ENCODE results near the gene GPR173. TPM values are rescaled to one million over a fixed set of nuclear protein-coding genes. Genes with fewer than 3 reads are reported as not detected.
A peak's percentile ranks its signal among the peaks of the same experiment; 100 is the strongest.

Gene GPR173, protein sequence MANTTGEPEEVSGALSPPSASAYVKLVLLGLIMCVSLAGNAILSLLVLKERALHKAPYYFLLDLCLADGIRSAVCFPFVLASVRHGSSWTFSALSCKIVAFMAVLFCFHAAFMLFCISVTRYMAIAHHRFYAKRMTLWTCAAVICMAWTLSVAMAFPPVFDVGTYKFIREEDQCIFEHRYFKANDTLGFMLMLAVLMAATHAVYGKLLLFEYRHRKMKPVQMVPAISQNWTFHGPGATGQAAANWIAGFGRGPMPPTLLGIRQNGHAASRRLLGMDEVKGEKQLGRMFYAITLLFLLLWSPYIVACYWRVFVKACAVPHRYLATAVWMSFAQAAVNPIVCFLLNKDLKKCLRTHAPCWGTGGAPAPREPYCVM
- total RNA-seq: 2.1 TPM

DNA sequence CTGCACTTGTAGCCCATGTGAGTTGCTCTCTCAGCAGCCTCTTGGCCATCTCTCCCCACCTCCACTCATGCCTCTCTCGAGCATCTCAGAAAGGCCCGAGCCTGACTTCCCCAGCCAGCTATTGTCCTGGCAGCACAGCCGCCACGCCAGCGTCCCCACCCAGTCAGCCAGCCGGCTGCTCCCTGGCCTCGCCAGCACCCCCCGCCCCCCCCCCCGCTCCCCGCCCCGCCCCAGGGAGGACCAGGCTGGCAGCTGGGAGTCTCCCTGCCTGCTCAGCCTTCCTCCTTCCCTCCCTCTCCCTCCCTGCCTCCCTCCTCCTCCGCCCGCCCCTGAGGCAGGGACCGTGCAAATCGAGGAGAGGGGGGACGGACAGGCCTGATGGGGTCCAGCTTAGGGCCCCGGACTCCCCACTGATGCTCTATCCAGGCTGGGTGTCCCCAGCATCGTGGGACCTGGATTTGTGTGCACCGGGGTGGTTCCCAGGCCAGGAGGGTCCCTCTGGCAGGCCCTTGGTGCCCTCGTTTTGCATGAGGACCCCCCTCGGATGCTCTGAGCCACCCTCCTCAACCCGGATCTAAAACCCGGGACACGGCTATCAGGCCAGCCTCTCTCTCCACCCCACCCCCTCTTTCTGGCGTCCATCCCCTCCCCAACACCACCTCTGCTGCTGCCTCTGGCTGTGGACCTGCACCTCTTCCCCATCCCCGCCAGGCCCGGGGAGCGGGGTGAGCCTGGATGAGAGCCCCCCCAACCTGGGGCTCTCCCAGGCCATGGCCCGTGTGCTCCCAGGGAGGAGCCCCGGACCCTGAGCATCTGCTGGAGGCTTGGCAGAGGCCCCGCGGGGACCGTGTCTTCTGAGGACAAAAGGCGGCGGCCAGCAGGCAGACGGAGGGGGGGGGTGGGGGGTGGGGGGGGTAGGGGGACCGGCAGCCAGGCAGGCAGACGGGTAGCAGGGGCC is at the start of gene GPR173:
TSS of gene GPR173 (plus strand) at position 621 of the 958 bp plus-strand sequence. CDS start 27,833 bp downstream, outside the sequence.
- Histone ChIP-seq H3K27ac (peak within 1 kb of the TSS; percentile 50 to 55), H3K27me3 (no peaks in the 10 kb centered on the region)

DNA sequence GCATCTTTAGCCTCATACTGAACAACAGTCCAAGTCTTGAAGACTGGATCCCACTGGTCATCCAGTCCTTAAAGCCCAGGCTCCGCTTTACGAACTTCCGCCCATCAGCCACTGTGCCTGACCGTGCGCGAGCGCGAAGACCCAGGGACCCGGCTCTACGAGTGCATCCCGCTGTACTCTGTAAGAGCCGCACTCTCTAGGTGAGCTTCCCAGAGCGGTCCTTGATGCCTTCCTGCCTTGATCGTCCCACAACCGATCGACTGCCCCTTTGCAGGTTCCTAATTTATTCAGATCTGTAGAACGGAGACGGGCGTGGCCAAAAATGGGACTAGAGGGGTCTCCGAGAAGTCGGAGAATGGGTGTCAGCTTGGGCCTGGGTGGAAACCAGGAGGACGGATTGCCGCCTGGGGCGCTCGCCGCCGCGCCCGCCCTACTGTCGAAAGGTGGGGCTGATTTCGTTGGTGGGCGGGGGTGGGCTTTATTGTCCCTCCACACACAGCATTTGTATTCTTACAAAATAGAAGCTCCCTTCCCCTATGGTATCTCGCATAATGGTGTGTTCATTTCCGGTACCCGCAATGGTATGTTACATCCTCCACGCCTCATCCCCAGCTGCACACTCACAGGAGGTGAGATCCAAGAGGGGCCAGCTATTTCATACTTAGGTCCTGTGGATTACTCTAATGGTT is 48.0 kb upstream of the GPR173 start:
- TF ChIP-seq, protein P1, sequence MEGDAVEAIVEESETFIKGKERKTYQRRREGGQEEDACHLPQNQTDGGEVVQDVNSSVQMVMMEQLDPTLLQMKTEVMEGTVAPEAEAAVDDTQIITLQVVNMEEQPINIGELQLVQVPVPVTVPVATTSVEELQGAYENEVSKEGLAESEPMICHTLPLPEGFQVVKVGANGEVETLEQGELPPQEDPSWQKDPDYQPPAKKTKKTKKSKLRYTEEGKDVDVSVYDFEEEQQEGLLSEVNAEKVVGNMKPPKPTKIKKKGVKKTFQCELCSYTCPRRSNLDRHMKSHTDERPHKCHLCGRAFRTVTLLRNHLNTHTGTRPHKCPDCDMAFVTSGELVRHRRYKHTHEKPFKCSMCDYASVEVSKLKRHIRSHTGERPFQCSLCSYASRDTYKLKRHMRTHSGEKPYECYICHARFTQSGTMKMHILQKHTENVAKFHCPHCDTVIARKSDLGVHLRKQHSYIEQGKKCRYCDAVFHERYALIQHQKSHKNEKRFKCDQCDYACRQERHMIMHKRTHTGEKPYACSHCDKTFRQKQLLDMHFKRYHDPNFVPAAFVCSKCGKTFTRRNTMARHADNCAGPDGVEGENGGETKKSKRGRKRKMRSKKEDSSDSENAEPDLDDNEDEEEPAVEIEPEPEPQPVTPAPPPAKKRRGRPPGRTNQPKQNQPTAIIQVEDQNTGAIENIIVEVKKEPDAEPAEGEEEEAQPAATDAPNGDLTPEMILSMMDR (IDR thresholded peaks at IDR 0.05): no peak
- Histone ChIP-seq H3K27me3 (no peaks in the 10 kb centered on the region), H3K27ac (no peak overlapping the region), H3K36me3 (no peaks in the 10 kb centered on the region), H3K9me3 (no peaks in the 10 kb centered on the region), H3K4me1 (peaks cover 0 to 2% of the 10 kb centered on the region in 2 donors), H3K4me3 (no peak overlapping the region)
- DNase-seq (ENCODE audit: low spot score in 2 of 2): no peak
- intact Hi-C loops (cut with DNase I): no loop called here

More for the DNA sequence above, at the start of gene GPR173:
- intact Hi-C loops (cut with DNase I): no loop called here
- peak in 1 of 2 donors; percentile 75 for DNase-seq (ENCODE audit: low spot score in 2 of 2)
- no peaks in the 10 kb centered on the region for H3K9me3 ChIP-seq
- no peaks in the 10 kb centered on the region for H3K36me3 ChIP-seq
- TF ChIP-seq, protein P1 (IDR thresholded peaks at IDR 0.05): no peak
- no peaks in the 10 kb centered on the region for H3K4me1 ChIP-seq
- peak within 1 kb of the TSS; percentile 53 to 69 for H3K4me3 ChIP-seq

DNA sequence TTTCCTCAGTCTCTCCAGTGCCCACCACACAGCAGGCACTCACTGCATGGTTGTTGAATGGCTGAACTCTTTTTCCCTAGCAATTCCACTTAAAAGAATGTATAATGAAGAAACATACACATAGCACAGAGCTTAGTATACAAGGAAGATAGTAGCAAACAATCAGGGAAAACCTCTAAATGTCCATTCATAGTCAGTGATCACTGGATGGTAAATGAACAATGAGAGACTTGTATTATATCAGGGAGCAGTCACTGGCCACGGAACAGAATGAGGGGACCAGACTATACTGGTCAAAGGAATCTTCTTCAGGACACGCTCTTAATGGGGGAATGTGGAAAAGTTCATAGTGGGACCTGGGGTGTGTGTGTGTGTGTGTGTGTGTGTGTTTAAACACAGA is 46.6 kb upstream of the GPR173 start:
- intact Hi-C loops (cut with DNase I): no loop called here
- H3K36me3 ChIP-seq: no peaks in the 10 kb centered on the region
- TF ChIP-seq, protein P1 (IDR thresholded peaks at IDR 0.05): no peak

DNA sequence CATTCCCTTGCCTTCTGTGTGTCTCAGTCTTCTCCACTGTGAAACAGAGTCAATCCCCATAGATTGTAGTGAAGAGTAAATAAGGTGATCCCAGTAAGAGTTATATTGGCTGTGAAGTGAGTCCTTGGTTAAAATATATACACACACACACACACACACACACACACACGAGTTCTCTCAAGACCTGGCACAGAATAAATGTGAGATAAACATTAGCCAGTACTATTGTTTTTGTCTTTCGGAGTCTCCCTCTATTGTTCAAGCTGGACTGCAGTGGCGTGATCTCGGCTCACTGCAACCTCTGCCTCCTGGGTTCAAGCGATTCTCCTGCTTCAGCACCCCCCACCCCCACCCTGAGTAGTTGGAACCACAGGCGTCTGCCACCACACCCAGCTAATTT is 45.5 kb upstream of the GPR173 start:
- intact Hi-C loops (cut with DNase I): no loop called here
- H3K4me1 ChIP-seq: no peaks in the 10 kb centered on the region
- TF ChIP-seq, protein P1 (IDR thresholded peaks at IDR 0.05): no peak

More for the DNA sequence above, 46.6 kb upstream of the GPR173 start:
- H3K4me1 ChIP-seq: no peaks in the 10 kb centered on the region
- no peak overlapping the region for H3K4me3 ChIP-seq
- no peaks in the 10 kb centered on the region for H3K27me3 ChIP-seq
- H3K9me3 ChIP-seq: no peaks in the 10 kb centered on the region
- DNase-seq (ENCODE audit: low spot score in 2 of 2): no peak
- H3K27ac ChIP-seq: no peak overlapping the region

DNA sequence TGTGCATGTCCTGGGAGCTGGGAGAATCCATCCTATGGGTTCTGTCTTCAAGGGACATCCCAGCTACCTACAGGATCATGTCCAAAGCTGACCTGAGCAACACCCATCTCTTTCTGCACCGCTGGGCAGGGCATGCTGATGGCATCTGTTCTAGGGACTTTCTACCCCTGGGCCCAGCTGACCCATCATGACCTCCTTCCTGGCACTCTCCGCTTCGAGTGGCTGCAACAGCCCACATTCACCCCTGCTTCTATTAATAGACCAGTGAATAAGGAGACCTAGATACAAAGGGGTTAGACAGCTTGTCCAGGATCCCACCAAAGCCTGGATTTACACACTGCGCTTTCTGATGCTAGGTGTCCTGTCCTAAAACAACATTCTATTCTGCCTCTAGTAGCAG is 44.6 kb upstream of the GPR173 start:
- TF ChIP-seq, protein P1 (IDR thresholded peaks at IDR 0.05): no peak
- no peaks in the 10 kb centered on the region for H3K27me3 ChIP-seq
- no peaks in the 10 kb centered on the region for H3K36me3 ChIP-seq
- H3K4me1 ChIP-seq: no peaks in the 10 kb centered on the region
- H3K9me3 ChIP-seq: peaks cover 0 to 5% of the 10 kb centered on the region in 2 donors
- H3K4me3 ChIP-seq: no peak overlapping the region
- intact Hi-C loops (cut with DNase I): no loop called here
- DNase-seq (ENCODE audit: low spot score in 2 of 2): no peak
- H3K27ac ChIP-seq: no peak overlapping the region

More for the DNA sequence above, 45.5 kb upstream of the GPR173 start:
- H3K27me3 ChIP-seq: no peaks in the 10 kb centered on the region
- H3K27ac ChIP-seq: no peak overlapping the region
- no peaks in the 10 kb centered on the region for H3K36me3 ChIP-seq
- no peak overlapping the region for H3K4me3 ChIP-seq
- no peak for DNase-seq (ENCODE audit: low spot score in 2 of 2)
- H3K9me3 ChIP-seq: no peaks in the 10 kb centered on the region

Measured in ascending aorta (tissue), 2 donors.